GM12872 (cell line): Measurements from ENCODE around the gene ATP8A1.
A peak's percentile ranks its signal among the peaks of the same experiment; 100 is the strongest.

ENCODE experiments used
- CTCF ChIP-seq: IDR thresholded peaks from 3 replicates; pipeline ENCODE4 v1.5.1; 2011; ENCODE audit warnings: low read depth, mild to moderate bottlenecking, low read length, moderate library complexity; ENCODE audit not compliant: insufficient read depth

Gene ATP8A1

DNA sequence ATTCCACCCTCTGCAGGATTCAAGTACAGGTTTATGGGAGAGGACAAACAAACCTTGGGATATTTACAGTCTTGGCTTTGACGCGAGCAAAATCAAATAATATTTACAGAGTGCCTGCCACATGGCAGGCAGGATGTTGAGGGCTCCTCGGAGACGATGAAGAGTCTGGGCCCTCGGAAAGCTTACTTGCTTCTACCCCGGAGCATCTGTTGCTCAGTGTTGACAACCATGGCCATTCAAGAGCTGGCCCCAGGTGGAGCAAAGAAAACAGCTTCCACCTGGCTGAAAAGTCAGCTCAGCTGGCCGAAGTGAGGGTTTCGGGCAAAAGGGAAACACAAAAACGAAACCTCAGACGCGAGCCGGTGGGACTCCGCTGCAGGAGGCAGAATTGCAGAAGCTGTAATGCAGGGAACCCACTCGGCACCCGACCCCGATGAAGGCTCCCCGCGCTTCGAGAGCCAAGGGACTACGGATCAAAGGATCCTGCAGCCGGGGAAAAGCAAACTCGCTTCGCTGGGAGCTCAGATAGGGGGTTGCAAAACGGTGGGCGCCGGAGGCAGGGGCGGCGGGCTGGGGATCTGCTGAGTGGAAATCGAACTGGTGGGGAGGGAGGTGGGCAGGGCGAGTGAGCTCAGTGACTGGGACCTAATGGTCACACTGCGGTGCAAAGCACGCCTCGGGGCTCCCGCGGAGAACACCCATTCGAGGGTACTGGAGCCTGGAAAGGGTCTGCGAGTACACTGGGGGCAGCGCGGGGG lies 805 bp downstream of the ATP8A1 start:
- no peak for TF ChIP-seq CTCF

GRCh38 chr4:42655269-42655637 lies 1.7 kb downstream of the ATP8A1 start:
- 0 out of 3 replicates have a peak, but pooled peaks have one; percentile 13 for TF ChIP-seq CTCF

GRCh38 chr4:42654631-42655268 lies 2.2 kb downstream of the ATP8A1 start:
- TF ChIP-seq CTCF = no peak

DNA sequence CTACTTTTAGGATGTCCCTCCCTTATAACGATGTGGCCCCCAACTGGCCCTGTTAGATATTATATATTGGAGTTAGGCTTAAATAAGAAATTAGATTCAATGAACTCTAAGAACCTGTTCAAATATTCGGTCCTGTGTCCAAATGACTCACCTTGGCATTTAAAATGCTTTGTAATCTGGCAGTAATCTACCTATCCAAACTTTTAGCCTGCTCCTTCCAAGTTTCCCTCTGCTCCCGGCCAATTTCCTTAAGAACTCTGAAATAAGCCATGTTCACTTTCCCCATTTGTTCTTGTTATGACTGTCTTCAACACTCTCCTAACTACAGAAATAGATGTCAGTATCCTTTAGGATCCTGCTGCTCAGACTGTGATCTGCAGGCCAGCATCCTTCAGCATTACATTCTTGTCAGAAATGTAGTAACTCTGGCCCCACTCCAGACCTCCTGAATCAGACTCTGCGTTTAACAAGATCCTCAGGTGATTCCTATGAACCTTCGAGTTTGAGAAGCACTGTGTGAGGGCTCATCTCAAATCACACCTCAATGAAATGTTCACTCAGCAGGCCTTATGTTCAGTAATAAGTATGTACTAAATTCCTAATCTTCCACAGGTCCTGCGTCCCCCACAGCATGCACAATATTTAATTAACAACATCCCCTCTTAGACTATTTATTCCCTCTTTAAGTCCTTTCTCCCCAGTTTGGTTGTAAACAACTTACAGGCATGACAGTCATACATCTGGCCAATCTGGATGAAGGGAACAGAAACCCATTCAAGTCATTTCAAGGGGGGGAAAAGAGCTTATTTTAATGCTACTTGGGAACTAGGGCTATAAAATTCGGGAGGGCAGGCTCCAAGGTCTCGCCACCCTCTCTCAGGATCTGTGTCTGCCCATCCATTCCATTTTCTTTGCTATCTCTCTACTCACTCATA lies 3.0 kb downstream of the ATP8A1 start:
- no peak for TF ChIP-seq CTCF

GRCh38 chr4:42649870-42650269 lies 7.0 kb downstream of the ATP8A1 start:
- TF ChIP-seq CTCF = no peak

DNA sequence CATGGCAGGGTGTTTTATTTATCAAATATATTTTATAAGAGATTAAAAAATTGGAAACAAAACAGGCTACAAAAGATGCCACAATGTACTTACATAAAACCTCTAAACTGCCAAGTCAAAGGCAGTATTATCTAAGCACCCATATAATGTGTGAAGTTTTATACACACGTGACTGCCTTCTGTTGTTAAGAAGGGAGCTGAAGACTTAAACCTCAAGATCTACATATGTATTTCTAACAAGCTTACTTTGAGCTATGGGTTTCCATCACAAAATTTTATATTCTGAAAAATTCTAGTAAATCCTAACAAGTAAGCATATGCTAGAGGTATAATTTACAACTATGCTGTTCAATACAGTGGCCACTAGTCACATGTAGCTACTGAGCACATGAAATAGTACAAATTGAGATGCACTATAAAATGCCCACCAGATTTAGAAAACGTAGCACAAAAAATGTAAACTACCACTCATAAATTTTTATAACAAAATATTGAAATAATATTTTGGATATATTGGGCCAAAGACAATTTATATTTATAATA lies 9.8 kb downstream of the ATP8A1 start:
- peak; percentile 10; the same call in 1 of the 3 replicates for TF ChIP-seq CTCF
